ENCODE results near the gene RXRB. TPM values are rescaled to one million over a fixed set of nuclear protein-coding genes. Genes with fewer than 3 reads are reported as not detected.
"Not testable (repeated sequence)": the region's sequence is repeated elsewhere in the genome, so short reads cannot be mapped to it uniquely, and the experiment has no call there.

RXRB gene
- total and polyA plus RNA-seq, 2 donors (not counting 1 experiment from before 2014, with no cell fraction given), result 88.3 to 99.9 TPM

DNA sequence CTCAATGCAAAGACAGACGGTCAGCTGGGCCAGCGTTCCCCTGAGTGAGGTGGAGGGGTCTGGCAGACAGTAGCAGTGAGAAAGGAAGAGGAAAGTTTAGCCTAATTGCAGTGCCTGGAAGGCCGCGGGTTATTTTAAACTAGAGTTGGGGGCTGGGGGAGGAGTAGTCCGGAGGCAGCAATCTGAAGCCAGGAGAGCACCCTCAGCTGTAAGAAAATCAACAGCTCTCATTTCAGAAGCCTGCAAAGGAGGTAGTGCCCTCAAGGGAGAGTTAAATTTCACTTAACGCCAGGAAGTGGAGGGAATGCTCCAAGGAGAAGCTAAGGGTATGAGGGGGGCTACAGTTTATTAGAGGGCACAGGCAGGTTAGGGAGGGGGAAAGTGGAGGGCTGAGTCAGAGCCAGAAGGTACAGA lies 34.8 kb upstream of the RXRB start:
- Histone ChIP-seq H3K4me2 (replicated peaks; ENCODE audit: low read depth, low read length, poor library complexity, severe bottlenecking) (no peak overlapping the region), H4K20me1 (ENCODE audit: control insufficient read depth, insufficient read depth, low read length, poor library complexity, severe bottlenecking) (no peaks in the 10 kb centered on the region), H3K79me2 (ENCODE audit: control insufficient read depth, insufficient read depth, low read length) (no peaks in the 10 kb centered on the region), H3K9ac (ENCODE audit: low read length) (no peak overlapping the region), H3K4me1 (ENCODE audit: control insufficient read depth in 2 of 2, insufficient read depth in 2 of 2, low read length in 2 of 2) (no peaks in the 10 kb centered on the region), H3K4me3 (ENCODE audit: control extremely low read depth in 1 of 5, extremely low read depth in 1 of 5, insufficient read depth in 1 of 5, low read depth in 2 of 5, low read length in 4 of 5) (no peak overlapping the region), H3K36me3 (replicated peaks in 1 of 2; ENCODE audit: control extremely low read depth in 1 of 2, control insufficient read depth in 1 of 2, extremely low read depth in 1 of 2, insufficient read depth in 2 of 2, low read length in 1 of 2) (no peaks in the 10 kb centered on the region), H2AFZ (ENCODE audit: insufficient read depth, low read depth, low read length, poor library complexity, severe bottlenecking) (no peak overlapping the region), H3K27ac (ENCODE audit: low read length in 2 of 2) (no peak overlapping the region), H3K27me3 (replicated peaks in 1 of 4; ENCODE audit: control extremely low read depth in 1 of 4, control insufficient read depth in 3 of 4, insufficient read depth in 4 of 4, low read length in 3 of 4) (peaks cover 0 to 24% (median 3%) of the 10 kb centered on the region in 4 experiments), H3K9me3 (ENCODE audit: control extremely low read depth in 1 of 3, control insufficient read depth in 2 of 3, insufficient read depth in 1 of 3, low read length in 2 of 3) (no peaks in the 10 kb centered on the region)
- ATAC-seq (ENCODE audit: low read depth) (no peak), DNase-seq (no peak)
- H3K4me3 Mint-ChIP-seq, result no peak overlapping the region
- 78% methylated on average over 4 of the region's 6 CpGs for WGBS (ENCODE audit: insufficient coverage)
- H3K27ac Mint-ChIP-seq, result no peak overlapping the region
- intact Hi-C loops (cut with micrococcal nuclease), result no loop called here
- H3K4me1 Mint-ChIP-seq, result no peaks in the 10 kb centered on the region
- TF ChIP-seq, protein P1, sequence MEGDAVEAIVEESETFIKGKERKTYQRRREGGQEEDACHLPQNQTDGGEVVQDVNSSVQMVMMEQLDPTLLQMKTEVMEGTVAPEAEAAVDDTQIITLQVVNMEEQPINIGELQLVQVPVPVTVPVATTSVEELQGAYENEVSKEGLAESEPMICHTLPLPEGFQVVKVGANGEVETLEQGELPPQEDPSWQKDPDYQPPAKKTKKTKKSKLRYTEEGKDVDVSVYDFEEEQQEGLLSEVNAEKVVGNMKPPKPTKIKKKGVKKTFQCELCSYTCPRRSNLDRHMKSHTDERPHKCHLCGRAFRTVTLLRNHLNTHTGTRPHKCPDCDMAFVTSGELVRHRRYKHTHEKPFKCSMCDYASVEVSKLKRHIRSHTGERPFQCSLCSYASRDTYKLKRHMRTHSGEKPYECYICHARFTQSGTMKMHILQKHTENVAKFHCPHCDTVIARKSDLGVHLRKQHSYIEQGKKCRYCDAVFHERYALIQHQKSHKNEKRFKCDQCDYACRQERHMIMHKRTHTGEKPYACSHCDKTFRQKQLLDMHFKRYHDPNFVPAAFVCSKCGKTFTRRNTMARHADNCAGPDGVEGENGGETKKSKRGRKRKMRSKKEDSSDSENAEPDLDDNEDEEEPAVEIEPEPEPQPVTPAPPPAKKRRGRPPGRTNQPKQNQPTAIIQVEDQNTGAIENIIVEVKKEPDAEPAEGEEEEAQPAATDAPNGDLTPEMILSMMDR (IDR thresholded peaks at IDR 0.05), result no peak
- TF ChIP-seq EZH2 (IDR thresholded peaks at IDR 0.05; ENCODE audit: borderline replicate concordance, insufficient read depth, low read depth, low read length, poor library complexity, severe bottlenecking), result no peak
- H3K9me3 Mint-ChIP-seq (ENCODE audit: insufficient read depth), result no peaks in the 10 kb centered on the region
- ChIA-PET POLR2A (interaction anchor here (0.8 kb wide), 1 partner anchor 36 kb away, joined by 3 read pairs; the partner anchor contains the start of genes RPS18 and VPS52), CTCF (interaction anchor here (0.7 to 1.3 kb wide), 2 partner anchors 52 to 141 kb away, joined by 3 read pairs; no protein-coding TSS in a partner anchor)
- H3K27me3 Mint-ChIP-seq, result peaks cover 51% of the 10 kb centered on the region

DNA sequence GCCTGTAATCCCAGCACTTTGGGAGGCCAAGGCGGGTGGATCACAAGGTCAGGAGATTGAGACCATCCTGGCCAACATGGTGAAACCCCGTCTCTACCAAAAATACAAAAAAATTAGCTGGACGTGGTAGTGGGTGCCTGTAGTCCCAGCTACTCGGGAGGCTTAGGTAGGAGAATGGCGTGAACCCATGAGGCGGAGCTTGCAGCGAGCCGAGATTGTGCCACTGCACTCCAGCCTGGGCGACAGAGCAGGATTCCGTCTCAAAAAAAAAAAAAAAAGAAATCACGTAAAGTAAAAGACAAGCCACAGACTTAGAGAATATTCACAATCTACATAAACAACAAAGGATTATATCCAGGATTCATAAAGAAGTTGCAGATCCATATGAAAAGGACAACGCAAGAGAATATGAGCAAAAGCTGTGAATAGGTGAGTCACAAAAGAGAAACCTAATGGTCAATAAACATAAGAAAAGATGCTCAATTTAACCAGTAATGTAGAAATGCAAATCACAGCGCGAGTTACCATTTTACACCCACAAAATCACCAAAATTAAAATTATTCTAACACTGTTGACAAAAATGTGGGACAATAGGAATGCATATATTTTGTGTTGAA lies 26.1 kb upstream of the RXRB start:
- H3K9me3 ChIP-seq (ENCODE audit: control extremely low read depth in 1 of 3, control insufficient read depth in 2 of 3, insufficient read depth in 1 of 3, low read length in 2 of 3); H3K9me3 Mint-ChIP-seq (ENCODE audit: insufficient read depth); H3K27ac Mint-ChIP-seq; H3K4me1 Mint-ChIP-seq; DNase-seq; H3K9ac ChIP-seq (ENCODE audit: low read length); H3K79me2 ChIP-seq (ENCODE audit: control insufficient read depth, insufficient read depth, low read length); H3K4me2 ChIP-seq (replicated peaks; ENCODE audit: low read depth, low read length, poor library complexity, severe bottlenecking); H3K4me3 Mint-ChIP-seq; ATAC-seq (ENCODE audit: low read depth); H3K4me1 ChIP-seq (ENCODE audit: control insufficient read depth in 2 of 2, insufficient read depth in 2 of 2, low read length in 2 of 2); H2AFZ ChIP-seq (ENCODE audit: insufficient read depth, low read depth, low read length, poor library complexity, severe bottlenecking); POLR2A ChIA-PET; H3K36me3 ChIP-seq (replicated peaks in 1 of 2; ENCODE audit: control extremely low read depth in 1 of 2, control insufficient read depth in 1 of 2, extremely low read depth in 1 of 2, insufficient read depth in 2 of 2, low read length in 1 of 2); H3K4me3 ChIP-seq (ENCODE audit: control extremely low read depth in 1 of 5, extremely low read depth in 1 of 5, insufficient read depth in 1 of 5, low read depth in 2 of 5, low read length in 4 of 5); H4K20me1 ChIP-seq (ENCODE audit: control insufficient read depth, insufficient read depth, low read length, poor library complexity, severe bottlenecking); H3K27ac ChIP-seq (ENCODE audit: low read length in 2 of 2); intact Hi-C loops (cut with micrococcal nuclease): not testable (repeated sequence)
- CTCF ChIA-PET, result interaction anchor here (0.6 to 1.1 kb wide), 2 partner anchors 21 to 101 kb away, joined by 3 to 4 read pairs; no protein-coding TSS in a partner anchor
- H3K27me3 ChIP-seq (replicated peaks in 1 of 4; ENCODE audit: control extremely low read depth in 1 of 4, control insufficient read depth in 3 of 4, insufficient read depth in 4 of 4, low read length in 3 of 4), result peaks cover 0 to 16% (median 8%) of the 10 kb centered on the region in 4 experiments
- 100% methylated on average over 1 of the region's 14 CpGs for WGBS (ENCODE audit: insufficient coverage)
- peaks cover 44% of the 10 kb centered on the region for H3K27me3 Mint-ChIP-seq

Data from B cell (primary cell).